Keratinocyte (primary cell): ENCODE measurements around the gene OR9G4.

Experiments used
- EZH2 ChIP-seq: IDR thresholded peaks from one replicate; pipeline ENCODE4 v1.6.1; 2012; ENCODE audit warnings: inconsistent platforms, mild to moderate bottlenecking, low read length, moderate library complexity
- TF ChIP-seq, protein P1 (sequence below), 3 experiments: IDR thresholded peaks in 1 of 3; conservative IDR thresholded peaks in 1 of 3; optimal IDR thresholded peaks in 1 of 3; 2 replicates in 2 of 3; 3 replicates in 1 of 3; pipeline versions ENCODE3 to v1.5.1; 2011; ENCODE audit warnings: low read length in 3 of 3, mild to moderate bottlenecking in 3 of 3, moderate library complexity in 2 of 3, control low read depth in 1 of 3, inconsistent platforms in 1 of 3; ENCODE audit not compliant: insufficient read depth in 2 of 3; ENCODE audit errors: extremely low read depth in 1 of 3

DNA sequence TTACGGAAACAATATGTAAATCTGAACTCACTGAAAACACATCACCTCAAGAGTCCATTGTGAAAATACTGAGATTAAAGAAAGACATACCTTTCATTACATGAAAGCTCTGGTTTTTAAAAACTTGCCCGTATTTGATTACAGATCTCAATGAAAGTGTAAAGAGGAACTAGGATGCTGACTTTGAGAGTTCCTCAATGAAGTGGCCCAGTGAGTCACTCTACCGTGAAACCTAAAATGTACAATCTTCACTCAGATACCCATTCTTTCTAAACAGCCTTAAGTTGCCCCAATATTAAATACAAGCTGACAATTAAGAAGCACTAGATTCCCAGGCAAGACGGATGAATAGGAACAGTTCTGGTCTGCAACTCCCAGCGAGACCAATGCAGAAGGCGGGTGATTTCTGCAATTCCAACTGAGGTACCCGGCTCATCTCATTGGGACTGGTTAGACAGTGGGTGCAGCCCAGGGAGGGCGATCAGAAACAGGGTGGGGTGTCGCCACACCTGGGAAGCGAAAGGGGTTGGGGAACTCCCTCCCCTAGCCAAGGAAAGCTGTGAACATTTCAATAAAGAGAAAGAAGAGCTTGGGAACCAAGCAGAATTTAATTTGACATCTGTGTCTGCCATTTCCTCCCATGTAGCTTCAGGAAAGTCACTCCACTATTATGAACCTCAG, 33.8 kb upstream of the OR9G4 start:
- TF ChIP-seq, protein P1, sequence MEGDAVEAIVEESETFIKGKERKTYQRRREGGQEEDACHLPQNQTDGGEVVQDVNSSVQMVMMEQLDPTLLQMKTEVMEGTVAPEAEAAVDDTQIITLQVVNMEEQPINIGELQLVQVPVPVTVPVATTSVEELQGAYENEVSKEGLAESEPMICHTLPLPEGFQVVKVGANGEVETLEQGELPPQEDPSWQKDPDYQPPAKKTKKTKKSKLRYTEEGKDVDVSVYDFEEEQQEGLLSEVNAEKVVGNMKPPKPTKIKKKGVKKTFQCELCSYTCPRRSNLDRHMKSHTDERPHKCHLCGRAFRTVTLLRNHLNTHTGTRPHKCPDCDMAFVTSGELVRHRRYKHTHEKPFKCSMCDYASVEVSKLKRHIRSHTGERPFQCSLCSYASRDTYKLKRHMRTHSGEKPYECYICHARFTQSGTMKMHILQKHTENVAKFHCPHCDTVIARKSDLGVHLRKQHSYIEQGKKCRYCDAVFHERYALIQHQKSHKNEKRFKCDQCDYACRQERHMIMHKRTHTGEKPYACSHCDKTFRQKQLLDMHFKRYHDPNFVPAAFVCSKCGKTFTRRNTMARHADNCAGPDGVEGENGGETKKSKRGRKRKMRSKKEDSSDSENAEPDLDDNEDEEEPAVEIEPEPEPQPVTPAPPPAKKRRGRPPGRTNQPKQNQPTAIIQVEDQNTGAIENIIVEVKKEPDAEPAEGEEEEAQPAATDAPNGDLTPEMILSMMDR (optimal IDR thresholded peaks at IDR 0.05 in 1 of 3, IDR thresholded peaks at IDR 0.05 in 1 of 3, conservative IDR thresholded peaks at IDR 0.05 in 1 of 3; ENCODE audit: extremely low read depth in 1 of 3, insufficient read depth in 2 of 3, low read length in 3 of 3) = no peak
- no peak for TF ChIP-seq EZH2
